Endothelial cell of umbilical vein (primary cell): Measurements from ENCODE around the gene MAX. TPM values are rescaled to one million over a fixed set of nuclear protein-coding genes. Genes with fewer than 3 reads are reported as not detected.

Experiments used
- BruUV-seq: library from RNA; stranded (reverse); fragments of 400-500 nt; replicated peaks from 2 replicates; lab custom pipeline; 2021; lab: Mats Ljungman, UMichigan
- CTCF ChIA-PET: fragments of 300-600, 350-600 bp; sonication (Branson Sonifier 250); formaldehyde crosslinking; loops from one replicate; lab custom pipeline; 2021; ENCODE audit warnings: antibody characterized with exemption, inconsistent platforms; lab: Charles Lee
- POLR2A ChIA-PET: fragments of 300-600, 350-600 bp; sonication (Branson Sonifier 250); formaldehyde crosslinking; loops from one replicate; lab custom pipeline; 2021; ENCODE audit warnings: antibody characterized with exemption, inconsistent platforms; lab: Charles Lee
- DNase-seq: peaks from one replicate; pipeline ENCODE4 v3.0.0-alpha.2; 2011; ENCODE audit warnings: low read depth, low spot score
- FAIRE-seq: peaks from 2 replicates; lab custom pipeline; 2011; peaks lifted over from hg19 to GRCh38; lab: Jason Lieb, UNC
- H2AFZ ChIP-seq: 2 replicates; pipeline ENCODE4 v1.6.0; 2012; ENCODE audit warnings: low read depth, low read length, control low read depth, inconsistent platforms
- H3K27ac ChIP-seq: 2 replicates; pipeline ENCODE4 v1.5.1; 2011; ENCODE audit warnings: low read depth, mild to moderate bottlenecking, control low read depth, low read length, moderate library complexity; ENCODE audit not compliant: insufficient read depth
- H3K27me3 ChIP-seq, 2 experiments: 2 replicates each; pipeline versions ENCODE4 v1.6.0 to v1.6.1; 2011; ENCODE audit warnings: low read length in 2 of 2, mixed read lengths in 1 of 2; ENCODE audit not compliant: control insufficient read depth in 2 of 2, insufficient read depth in 2 of 2
- H3K36me3 ChIP-seq, 2 experiments: 2 replicates in 1 of 2; 3 replicates in 1 of 2; pipeline ENCODE4 v1.5.1; 2011; ENCODE audit warnings: low read length in 2 of 2, mild to moderate bottlenecking in 1 of 2, moderate library complexity in 1 of 2; ENCODE audit not compliant: control insufficient read depth in 2 of 2, insufficient read depth in 2 of 2; ENCODE audit errors: extremely low read depth in 1 of 2
- H3K4me1 ChIP-seq: 3 replicates; pipeline ENCODE4 v1.5.1; 2011; ENCODE audit warnings: mild to moderate bottlenecking, low read length; ENCODE audit not compliant: control insufficient read depth, insufficient read depth; ENCODE audit errors: extremely low read depth
- H3K4me2 ChIP-seq: 2 replicates; pipeline ENCODE4 v1.6.1; 2011; ENCODE audit warnings: low read length, control low read depth, mixed read lengths; ENCODE audit not compliant: insufficient read depth
- H3K4me3 ChIP-seq, 3 experiments: fragments of 200-600 bp in 1 of 3; sonication (generic), shearing (Covaris generic) in 1 of 3; replicated peaks in 1 of 3; 2 replicates each; pipeline ENCODE4 v1.5.1; 2011 to 2016; ENCODE audit warnings: control low read depth in 3 of 3, low read length in 3 of 3, mild to moderate bottlenecking in 2 of 3, inconsistent platforms in 1 of 3, low read depth in 1 of 3, moderate library complexity in 1 of 3; ENCODE audit not compliant: insufficient read depth in 1 of 3
- H3K79me2 ChIP-seq: 2 replicates; pipeline ENCODE4 v1.6.0; 2012; ENCODE audit warnings: low read length, inconsistent platforms; ENCODE audit not compliant: control insufficient read depth, insufficient read depth
- H3K9ac ChIP-seq: replicated peaks from 2 replicates; pipeline ENCODE3; 2011; ENCODE audit warnings: low read length, control low read depth; ENCODE audit not compliant: insufficient read depth; ENCODE audit errors: extremely low read depth
- H3K9me1 ChIP-seq: replicated peaks from 3 replicates; pipeline ENCODE4 v1.6.0; 2011; ENCODE audit warnings: mild to moderate bottlenecking, low read length; ENCODE audit not compliant: control insufficient read depth, insufficient read depth; ENCODE audit errors: extremely low read depth
- H3K9me3 ChIP-seq: replicated peaks from 2 replicates; pipeline ENCODE4 v1.5.1; 2012; ENCODE audit warnings: low read length, inconsistent platforms; ENCODE audit not compliant: control insufficient read depth, insufficient read depth
- H4K20me1 ChIP-seq: replicated peaks from 2 replicates; pipeline ENCODE3; 2011; ENCODE audit warnings: mild to moderate bottlenecking, low read length; ENCODE audit not compliant: control insufficient read depth, insufficient read depth; ENCODE audit errors: extremely low read depth
- EZH2 ChIP-seq: IDR thresholded peaks from 2 replicates; pipeline ENCODE4 v1.6.1; 2012; ENCODE audit warnings: borderline replicate concordance, low read depth, mild to moderate bottlenecking, moderate library complexity, low read length, inconsistent platforms; ENCODE audit not compliant: severe bottlenecking
- FOS ChIP-seq: IDR thresholded peaks from 2 replicates; pipeline ENCODE4 v1.6.1; 2011; ENCODE audit warnings: mild to moderate bottlenecking, low read length, moderate library complexity, borderline replicate concordance; ENCODE audit not compliant: insufficient read depth
- GATA2 ChIP-seq: IDR thresholded peaks from 2 replicates; pipeline ENCODE4 v1.7.0; 2011; ENCODE audit warnings: low read depth, mild to moderate bottlenecking, moderate library complexity, mixed read lengths, low read length; ENCODE audit not compliant: insufficient read length, insufficient read depth
- JUN ChIP-seq: IDR thresholded peaks from 2 replicates; pipeline ENCODE4 v1.6.1; 2011; ENCODE audit warnings: borderline replicate concordance, low read depth; ENCODE audit not compliant: insufficient read length, insufficient read depth
- MYC ChIP-seq: IDR thresholded peaks from one replicate; pipeline ENCODE4 v1.6.1; 2011; ENCODE audit warnings: mild to moderate bottlenecking, low read depth, low read length
- POLR2A ChIP-seq: IDR thresholded peaks from 2 replicates; pipeline ENCODE4 v1.6.1; 2012; ENCODE audit warnings: low read depth, mild to moderate bottlenecking, control low read depth, low read length
- POLR2AphosphoS5 ChIP-seq: IDR thresholded peaks from 2 replicates; pipeline ENCODE4 v1.6.1; 2012; ENCODE audit warnings: low read depth, mild to moderate bottlenecking, control low read depth, low read length, moderate library complexity; ENCODE audit not compliant: insufficient read depth
- dilution Hi-C: fragments of 300-500 bp; cut with MboI; formaldehyde crosslinking; loops from one replicate; pipeline ENCODE4 v1.15.0; 2019; ENCODE audit warnings: low sequenced_read_pairs; ENCODE audit not compliant: extremely low pct_ligation_motif_present
- intact Hi-C: fragments of 100-400 bp; cut with micrococcal nuclease; formaldehyde crosslinking; loops from one replicate; pipeline ENCODE4 v1.10.0; 2022
- polyA plus RNA-seq, 4 experiments: library from polyadenylated mRNA; depleted of rRNA in 3 of 4; stranded (reverse) in 3 of 4; unstranded in 1 of 4; fragments of >200 nt; gene quantifications; 2 replicates each; pipeline versions ENCODE4 v1.2.1 to v1.2.3, GENCODE V29; 2011 to 2012; ENCODE audit warnings: missing spikeins in 1 of 4
- total RNA-seq: library from RNA; stranded (reverse); gene quantifications from 2 replicates; pipeline ENCODE4 v1.2.3, GENCODE V29; 2021
- TF ChIP-seq, protein P1 (sequence below): IDR thresholded peaks from 2 replicates; pipeline ENCODE4 v1.6.1; 2011; ENCODE audit not compliant: insufficient read depth, insufficient read length
- TF ChIP-seq, protein P2 (sequence below), 2 donors: IDR thresholded peaks; 1 replicate in 1 of 2; 2 replicates in 1 of 2; pipeline ENCODE4 v1.5.1; 2011; ENCODE audit warnings: low read length in 2 of 2, mild to moderate bottlenecking in 2 of 2, moderate library complexity in 2 of 2, control low read depth in 1 of 2, inconsistent platforms in 1 of 2, low read depth in 1 of 2; ENCODE audit not compliant: insufficient read depth in 1 of 2; ENCODE audit errors: extremely low read depth in 1 of 2

Gene MAX
- total and polyA plus RNA-seq, 2 donors (not counting 3 experiments of a cell fraction or from before 2014, with no cell fraction given): 70.1 to 79.5 TPM

DNA sequence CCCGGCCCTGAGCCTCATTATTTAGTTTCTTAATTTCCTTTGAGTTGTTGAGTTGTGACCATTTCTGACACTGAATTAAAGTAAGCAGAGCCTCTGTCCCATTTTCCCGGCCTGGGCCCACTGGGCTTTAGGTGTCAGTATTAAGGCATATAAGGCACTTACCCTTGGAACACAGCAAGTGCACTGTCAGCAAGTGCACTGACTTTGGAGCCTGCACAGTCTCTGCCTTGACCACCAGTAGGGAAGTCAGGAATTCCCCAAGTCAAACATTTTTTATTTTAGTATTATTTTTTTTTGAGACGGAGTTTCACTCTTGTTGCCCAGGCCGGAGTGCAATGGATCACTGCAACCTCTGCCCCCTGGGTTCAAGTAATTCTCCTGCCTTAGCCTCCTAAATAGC is 56.6 kb downstream of the MAX start:
- dilution Hi-C loops: no loop called here
- CTCF ChIA-PET: no interaction called here

More for the DNA sequence above, 56.6 kb downstream of the MAX start:
- Histone ChIP-seq H2AFZ (no peak overlapping the region), H3K9me1 (no peaks in the 10 kb centered on the region), H3K36me3 (peaks cover 2 to 5% of the 10 kb centered on the region in 2 experiments), H3K4me1 (peaks cover 3% of the 10 kb centered on the region), H3K9me3 (no peaks in the 10 kb centered on the region), H3K79me2 (no peaks in the 10 kb centered on the region), H3K27me3 (no peaks in the 10 kb centered on the region), H3K9ac (no peak overlapping the region), H3K4me2 (no peak overlapping the region), H4K20me1 (no peaks in the 10 kb centered on the region), H3K4me3 (no peak overlapping the region), H3K27ac (no peak overlapping the region)
- intact Hi-C loops: no loop called here
- POLR2A ChIA-PET: no interaction called here
- DNase-seq (no peak), FAIRE-seq (no peak)
- TF ChIP-seq FOS (no peak), JUN (no peak), EZH2 (no peak), GATA2 (no peak), MYC (no peak), POLR2AphosphoS5 (no peak), POLR2A (no peak)
- TF ChIP-seq, protein P1, sequence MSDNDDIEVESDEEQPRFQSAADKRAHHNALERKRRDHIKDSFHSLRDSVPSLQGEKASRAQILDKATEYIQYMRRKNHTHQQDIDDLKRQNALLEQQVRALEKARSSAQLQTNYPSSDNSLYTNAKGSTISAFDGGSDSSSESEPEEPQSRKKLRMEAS: no peak
- TF ChIP-seq, protein P2, sequence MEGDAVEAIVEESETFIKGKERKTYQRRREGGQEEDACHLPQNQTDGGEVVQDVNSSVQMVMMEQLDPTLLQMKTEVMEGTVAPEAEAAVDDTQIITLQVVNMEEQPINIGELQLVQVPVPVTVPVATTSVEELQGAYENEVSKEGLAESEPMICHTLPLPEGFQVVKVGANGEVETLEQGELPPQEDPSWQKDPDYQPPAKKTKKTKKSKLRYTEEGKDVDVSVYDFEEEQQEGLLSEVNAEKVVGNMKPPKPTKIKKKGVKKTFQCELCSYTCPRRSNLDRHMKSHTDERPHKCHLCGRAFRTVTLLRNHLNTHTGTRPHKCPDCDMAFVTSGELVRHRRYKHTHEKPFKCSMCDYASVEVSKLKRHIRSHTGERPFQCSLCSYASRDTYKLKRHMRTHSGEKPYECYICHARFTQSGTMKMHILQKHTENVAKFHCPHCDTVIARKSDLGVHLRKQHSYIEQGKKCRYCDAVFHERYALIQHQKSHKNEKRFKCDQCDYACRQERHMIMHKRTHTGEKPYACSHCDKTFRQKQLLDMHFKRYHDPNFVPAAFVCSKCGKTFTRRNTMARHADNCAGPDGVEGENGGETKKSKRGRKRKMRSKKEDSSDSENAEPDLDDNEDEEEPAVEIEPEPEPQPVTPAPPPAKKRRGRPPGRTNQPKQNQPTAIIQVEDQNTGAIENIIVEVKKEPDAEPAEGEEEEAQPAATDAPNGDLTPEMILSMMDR (IDR thresholded peaks at IDR 0.05; ENCODE audit: extremely low read depth in 1 of 2, insufficient read depth in 1 of 2, low read depth in 1 of 2, low read length in 2 of 2): no peak
- no TSS peak for BruUV-seq
